HEK293T (cell line): Measurements from ENCODE around the gene BCL2L1.

ENCODE experiments used
- BHLHE40 ChIP-seq: fragments of 450-650 bp; IDR thresholded peaks from 2 replicates; pipeline ENCODE4 v1.6.1; 2016; ENCODE audit warnings: mild to moderate bottlenecking, moderate library complexity, borderline replicate concordance
- ELF4 ChIP-seq: fragments of 450-650 bp; IDR thresholded peaks from 2 replicates; pipeline ENCODE4 v1.6.1; 2017; ENCODE audit warnings: antibody characterized with exemption
- FOXA1 ChIP-seq: fragments of 450-650 bp; IDR thresholded peaks from 2 replicates; pipeline ENCODE4 v1.6.1; 2016; ENCODE audit warnings: mild to moderate bottlenecking
- FOXK2 ChIP-seq: fragments of 450-650 bp; IDR thresholded peaks from 2 replicates; pipeline ENCODE4 v1.6.1; 2016; ENCODE audit warnings: mild to moderate bottlenecking
- FOXM1 ChIP-seq: fragments of 450-650 bp; IDR thresholded peaks from 2 replicates; pipeline ENCODE4 v1.6.1; 2017; ENCODE audit warnings: mild to moderate bottlenecking, borderline replicate concordance
- HDGF ChIP-seq: fragments of 450-650 bp; IDR thresholded peaks from 2 replicates; pipeline ENCODE4 v1.6.1; 2017; ENCODE audit warnings: antibody characterized with exemption, borderline replicate concordance
- SP1 ChIP-seq: fragments of 450-650 bp; IDR thresholded peaks from 2 replicates; pipeline ENCODE4 v1.6.1; 2017
- TARDBP ChIP-seq: fragments of 450-650 bp; IDR thresholded peaks from 2 replicates; pipeline ENCODE4 v1.6.1; 2016
- ZNF384 ChIP-seq: fragments of 450-650 bp; IDR thresholded peaks from 2 replicates; pipeline ENCODE4 v1.6.1; 2016

- no peak for TF ChIP-seq BHLHE40
- no peak for TF ChIP-seq HDGF
- TF ChIP-seq FOXM1: no peak
- no peak for TF ChIP-seq ZNF384
- TF ChIP-seq ELF4: no peak
- no peak for TF ChIP-seq SP1
- TF ChIP-seq FOXK2: no peak
- TF ChIP-seq TARDBP: no peak
- TF ChIP-seq FOXA1: no peak
Observed at GRCh38 chr20:31681128-31681727, 41.4 kb downstream of the BCL2L1 start.
